GM23338 (cell line): Measurements from ENCODE around the gene DCLRE1B. TPM values are rescaled to one million over a fixed set of nuclear protein-coding genes. Genes with fewer than 3 reads are reported as not detected.

Experiments used
- polyA plus RNA-seq: library from polyadenylated mRNA; unstranded; fragments of >200 nt; fragmentation: Nextera tagmentation; extraction: Ambion mirVana; gene quantifications from 2 replicates; pipeline ENCODE4 v1.2.1, GENCODE V29; 2016
- total RNA-seq: library from RNA; depleted of rRNA; stranded (reverse); fragments of >200 nt; shearing (Covaris generic); gene quantifications from 2 replicates; pipeline ENCODE4 v1.2.3, GENCODE V29; 2014; rRNA removed

Gene DCLRE1B
- total and polyA plus RNA-seq, 2 experiments from 2014 or later: 6.3 to 9.7 TPM

Other genes with a start within 250 kb of the DCLRE1B start
- gene PHTF1, start 145.8 kb upstream of the DCLRE1B start, total RNA-seq: 21.6 and 24.5 TPM in 2 replicates
- 18.7 and 19.1 TPM in 2 replicates for gene PHTF1, start 145.8 kb upstream of the DCLRE1B start, polyA plus RNA-seq
- gene RSBN1, start 92.8 kb upstream of the DCLRE1B start, total RNA-seq: 15.4 and 29.9 TPM in 2 replicates
- gene RSBN1, start 92.8 kb upstream of the DCLRE1B start, polyA plus RNA-seq: 17.4 and 18.9 TPM in 2 replicates
- not detected in 2 replicates for gene PTPN22, start 33.6 kb upstream of the DCLRE1B start, total RNA-seq
- 0.08 and 0.40 TPM in 2 replicates for gene PTPN22, start 33.6 kb upstream of the DCLRE1B start, polyA plus RNA-seq
- 0.78 TPM in 1 of 2 replicates, not detected in the other for gene BCL2L15, start 17.7 kb upstream of the DCLRE1B start, total RNA-seq
- 0.40 TPM in 1 of 2 replicates, not detected in the other for gene BCL2L15, start 17.7 kb upstream of the DCLRE1B start, polyA plus RNA-seq
- gene AP4B1, start 527 bp upstream of the DCLRE1B start, total RNA-seq: 12.7 and 13.4 TPM in 2 replicates
- 4.4 and 7.5 TPM in 2 replicates for gene AP4B1, start 527 bp upstream of the DCLRE1B start, polyA plus RNA-seq
- gene HIPK1, start 24.0 kb downstream of the DCLRE1B start, total RNA-seq: 44.4 and 47.5 TPM in 2 replicates
- 13.6 and 14.3 TPM in 2 replicates for gene HIPK1, start 24.0 kb downstream of the DCLRE1B start, polyA plus RNA-seq
- 69.9 and 73.6 TPM in 2 replicates for gene OLFML3, start 74.1 kb downstream of the DCLRE1B start, total RNA-seq
- 42.8 and 44.7 TPM in 2 replicates for gene OLFML3, start 74.1 kb downstream of the DCLRE1B start, polyA plus RNA-seq
- gene SYT6, start 248.5 kb downstream of the DCLRE1B start, total RNA-seq: 41.7 and 42.6 TPM in 2 replicates
- 25.4 and 31.2 TPM in 2 replicates for gene SYT6, start 248.5 kb downstream of the DCLRE1B start, polyA plus RNA-seq